ENCODE data around the gene RPL39. TPM values are rescaled to one million over a fixed set of nuclear protein-coding genes. Genes with fewer than 3 reads are reported as not detected.

Gene RPL39
- total and polyA plus RNA-seq, 7 donors, result 1,495 to 11,369 (median 6,879) TPM

GRCh38 chrX:119738742-119739141 is 52.7 kb downstream of the RPL39 start:
- no peak overlapping the region for H3K27ac ChIP-seq

More at GRCh38 chrX:119738742-119739141, 52.7 kb downstream of the RPL39 start:
- Histone ChIP-seq H3K36me3 (no peaks in the 10 kb centered on the region), H3K9me3 (no peaks in the 10 kb centered on the region), H3K4me3 (no peak overlapping the region), H3K27me3 (no peaks in the 10 kb centered on the region), H3K4me1 (peaks cover 0 to 5% (median 0%) of the 10 kb centered on the region in 4 donors)
- no peak for DNase-seq
- 72 to 82% methylated on average over 5 of the region's 5 CpGs for WGBS, 2 donors
- intact Hi-C loops (cut with DNase I), result no loop called here
- TF ChIP-seq POLR2A (IDR thresholded peaks at IDR 0.05) (no peak), POLR2AphosphoS5 (IDR thresholded peaks at IDR 0.05) (no peak), EP300 (IDR thresholded peaks at IDR 0.05) (no peak), CTCF (IDR thresholded peaks at IDR 0.05) (no peak)

Small RNA genes lying within 50 kb of the gene (small RNA-seq; reads per million reads assigned to genes)
- 0 to 0.06 (median 0) reads per million in 3 donors for gene SNORA69

Other genes starting within 250 kb of the RPL39 start
- 10 to 100 TPM; 19.7 to 25.0 (median 21.9) TPM for gene STEEP1, start 226.2 kb downstream of the RPL39 start, total RNA-seq
- 10 to 100 TPM; 16.8 to 30.3 (median 20.3) TPM for gene STEEP1, start 226.2 kb downstream of the RPL39 start, polyA plus RNA-seq
- 10 to 100 TPM; 26.7 to 51.7 (median 43.1) TPM for gene UBE2A, start 217.1 kb downstream of the RPL39 start, total RNA-seq
- 100 to 1,000 TPM in 1 of 3 donors, 10 to 100 TPM in 2; 71.1 to 228 (median 93.1) TPM for gene UBE2A, start 217.1 kb downstream of the RPL39 start, polyA plus RNA-seq
- gene NKRF, start 185.2 kb downstream of the RPL39 start, total RNA-seq, result 1 to 10 TPM; 4.8 to 6.1 (median 5.0) TPM
- gene NKRF, start 185.2 kb downstream of the RPL39 start, polyA plus RNA-seq, result 1 to 10 TPM; 2.4 to 5.3 (median 2.5) TPM
- 100 to 1,000 TPM in 1 of 4 donors, 10 to 100 TPM in 3; 48.2 to 103 (median 69.4) TPM for gene SEPTIN6, start 98.5 kb downstream of the RPL39 start, total RNA-seq
- 10 to 100 TPM in 1 of 3 donors, 1 to 10 TPM in 2; 5.3 to 32.5 (median 6.0) TPM for gene SEPTIN6, start 98.5 kb downstream of the RPL39 start, polyA plus RNA-seq
- under 1 TPM in 1 of 4 donors, not detected in 3; 0.54 TPM for gene SOWAHD, start 33.0 kb downstream of the RPL39 start, total RNA-seq
- 1 to 10 TPM; 3.0 to 5.3 (median 3.6) TPM for gene SOWAHD, start 33.0 kb downstream of the RPL39 start, polyA plus RNA-seq
- 10 to 100 TPM in 2 of 4 donors, 1 to 10 TPM in 2; 6.5 to 11.4 (median 9.2) TPM for gene UPF3B, start 61.3 kb upstream of the RPL39 start, total RNA-seq
- 10 to 100 TPM in 2 of 3 donors, 1 to 10 TPM in 1; 9.0 to 13.2 (median 12.7) TPM for gene UPF3B, start 61.3 kb upstream of the RPL39 start, polyA plus RNA-seq
- 10 to 100 TPM in 2 of 4 donors, 1 to 10 TPM in 2; 7.2 to 15.6 (median 9.6) TPM for gene RNF113A, start 80.1 kb upstream of the RPL39 start, total RNA-seq
- 10 to 100 TPM; 12.5 to 20.2 (median 14.4) TPM for gene RNF113A, start 80.1 kb upstream of the RPL39 start, polyA plus RNA-seq
- gene NDUFA1, start 80.2 kb upstream of the RPL39 start, total RNA-seq, result 100 to 1,000 TPM in 1 of 4 donors, 10 to 100 TPM in 3; 51.2 to 106 (median 76.3) TPM
- gene NDUFA1, start 80.2 kb upstream of the RPL39 start, polyA plus RNA-seq, result 100 to 1,000 TPM; 144 to 412 (median 354) TPM
- gene AKAP14, start 104.3 kb upstream of the RPL39 start, total RNA-seq, result not detected
- gene AKAP14, start 104.3 kb upstream of the RPL39 start, polyA plus RNA-seq, result not detected
- 1 to 10 TPM; 3.9 to 7.8 (median 5.5) TPM for gene NKAP, start 152.1 kb upstream of the RPL39 start, total RNA-seq
- gene NKAP, start 152.1 kb upstream of the RPL39 start, polyA plus RNA-seq, result 1 to 10 TPM; 3.6 to 5.3 (median 3.9) TPM

All from sigmoid colon (tissue), 7 donors.